ENCODE data around the gene TMEM232. TPM values are rescaled to one million over a fixed set of nuclear protein-coding genes. Genes with fewer than 3 reads are reported as not detected.
"Not testable (repeated sequence)": the region's sequence is repeated elsewhere in the genome, so short reads cannot be mapped to it uniquely, and the experiment has no call there.

The TMEM232 gene
- polyA plus RNA-seq, 6 donors from 2014 or later: 0.73 to 1.8 (median 1.2) TPM; not detected in 2

DNA sequence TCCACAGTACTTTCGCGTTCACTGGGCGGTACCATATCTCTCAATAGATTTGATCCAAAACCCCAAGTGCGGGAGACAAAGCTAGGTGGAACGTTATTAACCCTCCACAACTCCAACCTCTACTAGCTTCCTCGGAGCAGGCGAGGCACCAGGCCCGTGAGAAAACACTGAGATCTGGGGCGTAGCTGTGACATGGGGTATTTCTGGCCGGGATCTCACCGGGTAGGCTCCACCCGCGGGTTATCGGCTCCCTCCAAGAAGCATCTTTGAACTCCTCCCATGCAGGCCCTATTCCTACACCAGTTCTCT is 12.0 kb upstream of the TMEM232 start:
- peak overlapping the region; percentile 93 to 100 (median 98) for H3K4me3 Mint-ChIP-seq
- peak; percentile 71 to 73 for ATAC-seq (ENCODE audit: low read depth in 2 of 2)
- peak overlapping the region; percentile 99 to 100 (median 99) for H3K27ac Mint-ChIP-seq
- H3K27me3 Mint-ChIP-seq: peaks cover 7 to 13% (median 8%) of the 10 kb centered on the region in 3 donors
- peaks cover 0 to 2% (median 0%) of the 10 kb centered on the region in 7 donors for H3K9me3 Mint-ChIP-seq
- peaks cover 7 to 31% (median 23%) of the 10 kb centered on the region in 3 donors for H3K4me1 Mint-ChIP-seq
- H3K36me3 Mint-ChIP-seq: peaks cover 0 to 1% of the 10 kb centered on the region in 2 donors
- no peak for DNase-seq

DNA sequence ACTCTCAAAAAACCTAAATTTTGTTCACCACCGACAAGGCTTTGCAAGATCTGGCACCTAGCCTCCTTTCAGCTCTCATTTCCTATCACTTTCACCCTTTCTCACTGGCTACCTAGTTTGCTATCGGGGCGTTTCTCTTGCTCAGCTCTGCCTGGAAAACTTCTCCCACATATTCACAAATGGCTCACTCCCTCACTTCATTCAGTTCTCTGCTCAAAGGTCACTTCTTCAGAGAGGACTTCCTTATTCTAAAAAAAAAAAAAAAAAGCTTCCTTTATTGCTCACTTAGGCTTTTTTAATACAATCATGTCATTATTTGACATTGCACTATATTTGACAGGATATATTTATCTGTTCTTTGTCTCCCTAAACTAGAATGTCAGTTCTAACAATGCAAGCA is 10.3 kb upstream of the TMEM232 start:
- DNase-seq (no peak), ATAC-seq (ENCODE audit: low read depth in 2 of 2) (no peak)
- H3K27ac Mint-ChIP-seq: no peak overlapping the region
- peaks cover 11 to 27% (median 19%) of the 10 kb centered on the region in 3 donors for H3K27me3 Mint-ChIP-seq
- H3K36me3 Mint-ChIP-seq: peaks cover 5 to 9% of the 10 kb centered on the region in 2 donors
- H3K4me3 Mint-ChIP-seq: peak overlapping the region in 2 of 8 donors; percentile 15 to 30
- H3K4me1 Mint-ChIP-seq: peaks cover 7 to 31% (median 23%) of the 10 kb centered on the region in 3 donors
- peaks cover 0 to 2% (median 0%) of the 10 kb centered on the region in 7 donors for H3K9me3 Mint-ChIP-seq

DNA sequence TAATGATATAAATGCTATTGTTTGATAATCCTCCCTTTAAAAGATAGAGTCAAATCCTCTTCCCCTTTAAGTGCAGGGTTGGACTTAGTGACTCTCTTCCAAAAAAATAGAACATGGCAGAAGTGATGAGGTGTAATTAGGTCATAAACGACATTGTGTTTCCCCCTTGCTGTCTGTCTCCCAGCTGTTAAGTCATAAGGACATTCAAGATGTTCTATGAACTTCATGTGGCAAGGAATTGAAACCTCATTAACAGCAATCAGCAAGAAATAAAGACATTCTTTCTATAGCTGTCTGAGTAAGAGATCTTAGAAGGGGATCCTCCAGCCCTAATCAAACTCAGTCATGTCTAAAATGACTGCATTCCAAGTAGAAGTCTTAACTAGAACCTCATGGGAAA is 9.1 kb upstream of the TMEM232 start:
- H3K4me1 Mint-ChIP-seq: peaks cover 7 to 27% (median 21%) of the 10 kb centered on the region in 3 donors
- H3K27me3 Mint-ChIP-seq: peaks cover 11 to 33% (median 22%) of the 10 kb centered on the region in 3 donors
- DNase-seq (no peak), ATAC-seq (ENCODE audit: low read depth in 2 of 2) (no peak)
- H3K9me3 Mint-ChIP-seq: peaks cover 0 to 2% (median 0%) of the 10 kb centered on the region in 7 donors
- no peak overlapping the region for H3K27ac Mint-ChIP-seq
- H3K36me3 Mint-ChIP-seq: peaks cover 5 to 11% of the 10 kb centered on the region in 2 donors
- peak overlapping the region in 1 of 8 donors; percentile 57 for H3K4me3 Mint-ChIP-seq

DNA sequence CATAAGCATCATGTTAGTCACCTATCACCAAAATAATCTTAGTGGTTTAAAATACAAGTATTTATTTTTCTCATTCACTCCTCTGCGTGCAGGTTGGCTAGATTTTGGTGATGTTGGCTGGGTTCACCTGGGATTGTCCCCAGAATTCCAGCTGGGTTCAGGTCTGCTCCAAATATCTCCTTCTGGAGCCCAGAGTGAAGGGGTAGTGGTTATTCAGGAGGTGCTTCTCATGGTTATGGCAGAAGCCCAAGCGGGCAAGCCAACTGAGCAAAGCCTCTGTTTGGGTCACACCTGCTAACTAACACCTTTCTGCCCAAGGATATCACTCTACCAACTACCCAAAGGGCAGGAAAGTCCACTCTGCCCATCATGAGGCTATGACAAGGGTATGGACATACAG is 7.6 kb upstream of the TMEM232 start:
- Mint-ChIP-seq H3K36me3 (peaks cover 11 to 12% of the 10 kb centered on the region in 2 donors), H3K27ac (no peak overlapping the region), H3K27me3 (peaks cover 16 to 34% (median 27%) of the 10 kb centered on the region in 3 donors), H3K4me3 (no peak overlapping the region), H3K4me1 (peaks cover 0 to 13% (median 10%) of the 10 kb centered on the region in 3 donors), H3K9me3 (peaks cover 0 to 2% (median 0%) of the 10 kb centered on the region in 7 donors)
- DNase-seq (no peak), ATAC-seq (ENCODE audit: low read depth in 2 of 2) (no peak)

DNA sequence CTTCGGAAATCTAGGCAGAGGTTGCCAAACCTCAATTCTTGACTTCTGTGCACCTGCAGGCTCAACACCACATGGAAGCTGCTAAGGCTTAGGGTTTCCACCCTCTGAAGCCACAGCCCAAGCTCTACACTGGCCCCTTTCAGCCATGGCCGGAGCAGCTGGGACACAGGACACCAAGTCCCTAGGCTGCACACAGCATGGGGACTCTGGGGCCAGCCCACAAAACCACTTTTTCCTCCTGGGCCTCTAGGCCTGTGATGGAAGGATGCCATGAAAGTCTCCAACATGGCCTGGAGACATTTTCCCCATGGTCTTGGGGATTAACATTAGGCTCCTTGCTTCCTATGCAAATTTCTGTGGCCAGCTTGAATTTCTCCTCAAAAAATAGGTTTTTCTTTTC is 5.0 kb upstream of the TMEM232 start:
- peaks cover 17 to 29% (median 24%) of the 10 kb centered on the region in 3 donors for H3K27me3 Mint-ChIP-seq
- not testable (repeated sequence) for DNase-seq; H3K4me3 Mint-ChIP-seq; H3K4me1 Mint-ChIP-seq; H3K27ac Mint-ChIP-seq; H3K9me3 Mint-ChIP-seq; ATAC-seq (ENCODE audit: low read depth in 2 of 2)
- H3K36me3 Mint-ChIP-seq: peaks cover 11 to 12% of the 10 kb centered on the region in 2 donors

DNA sequence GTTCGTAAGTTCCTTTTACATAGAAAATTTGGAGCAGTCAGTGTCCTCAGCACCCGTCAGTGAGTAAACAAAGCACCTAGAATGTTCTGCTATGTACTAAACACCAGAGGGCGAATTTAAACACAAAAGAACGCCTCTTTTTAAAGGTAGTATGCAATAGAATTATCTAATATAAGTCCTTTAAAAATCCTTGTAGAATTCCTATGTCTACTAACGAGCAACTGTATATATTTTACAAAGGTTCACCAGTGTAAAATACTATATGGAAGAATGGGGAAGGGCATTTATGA is 499 bp upstream of the TMEM232 start:
- H3K36me3 Mint-ChIP-seq: peaks cover 4 to 8% of the 10 kb centered on the region in 2 donors
- no peak for DNase-seq
- peak overlapping the region in 3 of 6 donors; percentile 27 to 86 (median 79) for H3K27ac Mint-ChIP-seq
- ATAC-seq (ENCODE audit: low read depth in 2 of 2): peak; percentile 44 to 50
- H3K27me3 Mint-ChIP-seq: peaks cover 9 to 13% (median 10%) of the 10 kb centered on the region in 3 donors
- peaks cover 0 to 5% (median 3%) of the 10 kb centered on the region in 3 donors for H3K4me1 Mint-ChIP-seq
- peak overlapping the region; percentile 77 to 92 (median 83) for H3K4me3 Mint-ChIP-seq
- no peaks in the 10 kb centered on the region for H3K9me3 Mint-ChIP-seq

DNA sequence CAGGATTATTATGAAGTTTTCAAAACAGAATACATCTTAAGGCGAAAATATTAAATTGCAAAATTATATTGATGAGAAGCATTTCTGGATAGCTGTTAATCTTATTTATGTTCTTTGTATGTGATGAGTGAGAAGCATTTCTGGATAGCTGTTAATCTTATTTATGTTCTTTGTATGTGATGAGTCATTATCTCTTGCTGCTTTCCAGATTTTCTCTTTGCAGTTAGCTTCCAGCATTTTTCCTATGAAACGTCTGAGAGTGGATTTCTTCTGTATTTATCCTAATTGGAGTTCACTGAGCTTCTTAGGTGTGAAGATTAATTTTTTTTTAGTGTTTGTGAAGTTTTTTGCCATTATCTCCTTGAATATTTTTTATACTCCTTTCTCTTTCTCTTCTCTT is 8.2 kb downstream of the TMEM232 start:
- no peaks in the 10 kb centered on the region for H3K4me1 Mint-ChIP-seq
- H3K27ac Mint-ChIP-seq: no peak overlapping the region
- DNase-seq: no peak
- H3K36me3 Mint-ChIP-seq: no peaks in the 10 kb centered on the region
- H3K27me3 Mint-ChIP-seq: peaks cover 8 to 14% (median 9%) of the 10 kb centered on the region in 3 donors
- no peaks in the 10 kb centered on the region for H3K9me3 Mint-ChIP-seq
- ATAC-seq (ENCODE audit: low read depth in 2 of 2): no peak
- H3K4me3 Mint-ChIP-seq: no peak overlapping the region

DNA sequence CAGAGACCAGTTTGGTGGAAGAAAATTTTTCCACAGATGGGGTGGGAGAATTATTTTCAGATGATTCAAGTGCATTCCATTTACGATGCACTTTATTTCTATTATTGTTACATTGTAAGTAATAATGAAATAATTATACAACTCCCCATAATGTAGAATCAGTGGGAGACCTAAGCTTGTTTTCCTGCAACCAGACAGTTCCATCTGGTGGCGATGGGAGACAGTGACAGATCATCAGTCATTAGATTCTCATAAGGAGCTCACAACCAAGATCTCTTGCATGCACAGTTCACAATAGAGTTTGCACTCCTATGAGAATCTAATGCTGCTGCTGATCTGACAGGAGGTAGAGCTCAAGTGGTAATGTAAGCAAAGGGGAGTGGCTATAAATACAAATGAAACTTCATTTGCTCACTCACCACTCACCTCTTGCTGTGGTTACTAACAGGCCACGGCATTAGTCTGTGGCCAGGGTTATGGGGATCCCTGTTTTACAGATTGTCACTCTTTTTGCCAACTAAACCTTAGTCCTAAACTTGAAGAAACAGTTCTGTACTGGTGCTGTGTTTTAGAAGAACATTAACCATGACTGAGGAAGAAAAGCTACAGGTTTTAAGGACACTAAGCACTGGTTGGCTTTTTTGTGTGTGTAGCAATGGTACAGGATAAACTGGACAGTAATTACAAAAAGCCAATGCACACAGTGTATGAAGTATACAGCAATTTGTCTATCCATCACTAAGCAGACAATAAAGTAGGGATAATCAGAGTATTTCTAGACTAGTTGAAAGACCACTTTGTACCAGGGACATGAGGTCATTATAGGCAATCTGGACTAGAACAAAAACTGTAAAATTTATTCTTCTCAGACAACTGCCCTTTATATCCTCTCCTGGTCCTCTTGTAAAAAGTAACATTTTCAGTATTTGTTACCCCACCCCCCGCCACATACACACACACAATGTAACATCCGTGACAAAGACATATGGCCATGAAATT is 9.9 kb downstream of the TMEM232 start:
- H3K36me3 Mint-ChIP-seq: no peaks in the 10 kb centered on the region
- H3K9me3 Mint-ChIP-seq: no peaks in the 10 kb centered on the region
- H3K4me3 Mint-ChIP-seq: no peak overlapping the region
- H3K27me3 Mint-ChIP-seq: peaks cover 8 to 14% (median 12%) of the 10 kb centered on the region in 3 donors
- DNase-seq (no peak), ATAC-seq (ENCODE audit: low read depth in 2 of 2) (no peak)
- no peak overlapping the region for H3K27ac Mint-ChIP-seq
- no peaks in the 10 kb centered on the region for H3K4me1 Mint-ChIP-seq

DNA sequence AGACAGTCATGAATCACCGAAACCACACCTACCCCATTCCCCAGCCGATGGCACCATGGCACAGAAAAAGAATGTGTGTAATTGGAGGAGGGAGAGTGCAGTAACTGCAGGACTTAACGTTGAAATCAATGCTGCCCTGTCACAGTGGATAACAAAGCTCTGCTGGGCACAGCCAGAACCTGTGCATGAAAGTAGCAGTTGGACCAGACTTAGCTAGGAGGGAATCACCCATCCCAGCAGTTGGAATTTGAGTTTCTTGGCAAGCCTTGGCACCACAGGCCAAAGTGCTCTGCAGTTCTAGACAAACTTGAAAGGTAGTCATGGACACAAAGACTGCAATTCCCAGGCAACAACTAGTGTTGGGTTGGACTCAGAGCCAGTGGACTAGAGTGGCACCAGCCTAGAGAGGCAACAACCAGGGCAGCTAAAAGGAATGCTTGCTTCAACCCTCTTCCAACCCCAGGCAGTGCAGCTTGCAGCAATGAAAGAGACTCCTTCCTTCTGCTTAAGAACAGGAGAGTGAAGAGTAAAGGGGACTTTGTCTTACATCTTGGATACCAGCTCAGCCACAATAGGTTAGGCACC is 19.1 kb downstream of the TMEM232 start:
- H3K4me1 Mint-ChIP-seq: no peaks in the 10 kb centered on the region
- ATAC-seq (ENCODE audit: low read depth in 2 of 2) (no peak), DNase-seq (no peak)
- H3K9me3 Mint-ChIP-seq: no peaks in the 10 kb centered on the region
- no peak overlapping the region for H3K4me3 Mint-ChIP-seq
- peaks cover 0 to 4% of the 10 kb centered on the region in 2 donors for H3K36me3 Mint-ChIP-seq
- peaks cover 6 to 39% (median 13%) of the 10 kb centered on the region in 3 donors for H3K27me3 Mint-ChIP-seq
- H3K27ac Mint-ChIP-seq: no peak overlapping the region

DNA sequence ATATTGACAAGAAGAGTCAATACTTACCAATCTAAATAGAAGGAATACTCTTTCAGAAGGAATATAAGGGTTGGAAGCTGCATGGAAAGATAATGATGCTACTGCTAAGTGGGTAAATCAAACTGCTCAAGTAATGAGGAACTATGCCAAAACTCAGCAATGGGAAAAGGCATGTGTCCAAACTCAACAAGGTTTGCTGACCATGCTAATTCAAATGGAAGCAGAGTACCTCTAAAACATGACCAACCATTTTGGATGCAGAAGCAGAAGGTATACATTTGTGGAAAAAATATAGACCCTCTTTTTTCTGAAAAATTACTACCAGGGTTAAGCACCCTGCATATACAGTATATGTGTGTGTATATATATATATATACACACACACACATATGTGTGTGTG is 21.1 kb downstream of the TMEM232 start:
- no peaks in the 10 kb centered on the region for H3K4me1 Mint-ChIP-seq
- H3K36me3 Mint-ChIP-seq: no peaks in the 10 kb centered on the region
- DNase-seq (no peak), ATAC-seq (ENCODE audit: low read depth in 2 of 2) (no peak)
- peaks cover 6 to 26% (median 13%) of the 10 kb centered on the region in 3 donors for H3K27me3 Mint-ChIP-seq
- H3K27ac Mint-ChIP-seq: no peak overlapping the region
- no peaks in the 10 kb centered on the region for H3K9me3 Mint-ChIP-seq
- no peak overlapping the region for H3K4me3 Mint-ChIP-seq

DNA sequence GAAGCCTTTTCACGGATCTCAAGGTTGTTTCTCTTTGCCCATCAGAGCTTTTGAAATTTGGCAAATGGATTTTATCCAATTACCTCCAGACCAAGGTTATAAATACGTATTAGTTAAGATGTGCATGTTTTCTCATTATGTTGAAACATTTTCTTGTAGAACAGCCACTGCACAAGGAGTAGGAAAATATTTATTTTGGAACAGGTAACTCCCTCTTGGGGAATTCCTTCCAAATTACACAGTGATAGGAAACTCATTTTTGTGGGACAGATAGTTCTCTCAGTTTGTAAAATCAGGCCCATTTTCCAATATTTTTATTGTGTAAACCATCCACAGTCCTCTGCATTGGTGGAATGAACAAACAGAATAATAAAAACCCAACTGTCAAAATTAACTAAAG is 23.0 kb downstream of the TMEM232 start:
- Mint-ChIP-seq H3K27ac (no peak overlapping the region), H3K36me3 (no peaks in the 10 kb centered on the region), H3K27me3 (peaks cover 0 to 13% (median 8%) of the 10 kb centered on the region in 3 donors), H3K4me3 (no peak overlapping the region), H3K4me1 (no peaks in the 10 kb centered on the region), H3K9me3 (no peaks in the 10 kb centered on the region)
- ATAC-seq (ENCODE audit: low read depth in 2 of 2): no peak
- no peak for DNase-seq

DNA sequence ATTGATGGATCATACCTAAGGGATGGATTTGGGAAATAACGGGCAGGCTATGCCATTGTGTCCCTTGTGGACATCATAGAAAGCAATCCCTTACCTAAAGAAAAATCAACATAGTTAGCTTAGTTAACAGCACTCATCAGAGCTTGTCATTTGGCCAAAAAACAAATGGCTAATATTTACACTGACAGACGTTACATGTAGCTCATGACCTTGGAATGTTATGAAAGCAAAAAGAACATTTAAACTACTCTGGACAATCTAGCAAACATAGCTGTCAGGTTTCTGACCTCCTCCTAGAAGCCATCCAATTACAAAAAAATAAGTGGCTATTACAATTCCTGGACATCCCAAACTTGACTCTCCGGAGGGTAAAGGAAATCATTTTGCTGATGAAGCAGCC is 23.8 kb downstream of the TMEM232 start:
- ATAC-seq (ENCODE audit: low read depth in 2 of 2) (no peak), DNase-seq (no peak)
- no peak overlapping the region for H3K27ac Mint-ChIP-seq
- peaks cover 0 to 8% (median 5%) of the 10 kb centered on the region in 3 donors for H3K27me3 Mint-ChIP-seq
- H3K4me1 Mint-ChIP-seq: no peaks in the 10 kb centered on the region
- H3K36me3 Mint-ChIP-seq: no peaks in the 10 kb centered on the region
- H3K4me3 Mint-ChIP-seq: no peak overlapping the region
- H3K9me3 Mint-ChIP-seq: peaks cover 0 to 2% (median 0%) of the 10 kb centered on the region in 7 donors

DNA sequence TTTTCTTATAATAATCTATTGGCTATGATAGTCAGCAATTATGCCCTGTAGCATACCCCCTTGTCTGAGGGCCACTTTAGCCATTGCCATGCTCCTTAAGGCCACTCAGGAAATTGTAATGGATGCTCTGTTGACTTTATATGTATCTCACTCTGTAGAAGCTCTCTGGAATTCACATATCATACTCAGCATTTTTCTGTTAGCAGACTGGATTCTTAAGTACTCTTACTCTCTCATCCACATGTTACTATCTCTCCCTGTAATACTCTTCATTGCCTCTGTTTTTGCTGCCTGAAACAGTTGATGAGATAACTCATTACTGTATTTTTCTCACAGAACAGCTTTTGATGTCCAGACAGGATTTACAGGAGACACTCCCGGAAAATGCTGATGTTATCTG is 24.2 kb downstream of the TMEM232 start:
- Mint-ChIP-seq H3K27me3 (peaks cover 0 to 8% (median 5%) of the 10 kb centered on the region in 3 donors), H3K27ac (no peak overlapping the region), H3K4me1 (no peaks in the 10 kb centered on the region), H3K36me3 (no peaks in the 10 kb centered on the region), H3K9me3 (peaks cover 0 to 2% (median 0%) of the 10 kb centered on the region in 7 donors), H3K4me3 (no peak overlapping the region)
- ATAC-seq (ENCODE audit: low read depth in 2 of 2) (no peak), DNase-seq (no peak)

DNA sequence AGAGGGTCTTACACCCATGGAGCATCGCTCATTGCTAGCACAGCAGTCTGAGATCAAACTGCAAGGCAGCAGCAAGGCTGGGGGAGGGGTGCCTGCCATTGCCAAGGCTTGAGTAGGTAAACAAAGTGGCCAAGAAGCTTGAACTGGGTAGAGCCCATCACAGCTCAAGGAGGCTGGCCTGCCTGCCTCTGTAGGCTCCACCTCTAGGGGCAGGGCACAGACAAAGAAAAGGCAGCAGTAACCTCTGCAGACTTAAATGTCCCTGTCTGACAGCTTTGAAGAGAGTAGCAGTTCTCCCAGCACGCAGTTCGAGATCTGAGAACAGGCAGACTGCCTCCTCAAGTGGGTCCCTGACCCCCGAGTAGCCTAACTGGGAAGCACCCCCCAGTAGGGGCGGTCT is 33.8 kb downstream of the TMEM232 start:
- peaks cover 0 to 16% (median 7%) of the 10 kb centered on the region in 7 donors for H3K9me3 Mint-ChIP-seq
- not testable (repeated sequence) for H3K4me1 Mint-ChIP-seq; H3K27me3 Mint-ChIP-seq; DNase-seq; H3K4me3 Mint-ChIP-seq; H3K36me3 Mint-ChIP-seq; ATAC-seq (ENCODE audit: low read depth in 2 of 2); H3K27ac Mint-ChIP-seq

Data from naive B cell (primary cell).